ENCODE results near the gene ZNF518A. TPM values are rescaled to one million over a fixed set of nuclear protein-coding genes. Genes with fewer than 3 reads are reported as not detected.

The ZNF518A gene
- total RNA-seq, 1 donor: 13.4 TPM

DNA sequence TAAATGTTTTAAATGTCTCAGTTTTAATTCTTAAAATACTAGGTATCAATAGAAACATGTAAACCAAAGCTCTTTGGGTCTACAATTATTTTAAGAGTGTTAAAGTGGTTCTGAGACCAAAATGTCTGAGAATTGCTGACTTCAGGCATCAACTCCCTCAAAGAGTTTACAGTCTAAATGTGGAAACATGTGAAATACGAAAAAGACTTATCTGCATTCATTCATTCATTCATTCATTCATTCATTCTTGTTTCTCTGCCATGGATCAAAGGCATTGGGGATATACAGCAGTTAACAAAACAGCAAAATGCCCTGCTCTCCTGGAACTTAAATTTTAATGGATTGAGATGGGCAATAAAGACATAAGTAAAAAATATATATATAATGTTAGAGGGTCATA, 71.4 kb downstream of the ZNF518A start:
- H3K4me3 ChIP-seq (ENCODE audit: insufficient read depth, low read length): no peak overlapping the region
- H3K79me2 ChIP-seq (ENCODE audit: insufficient read depth, low read length): no peaks in the 10 kb centered on the region
- DNase-seq (ENCODE audit: insufficient read length, low spot score, missing footprints): no peak
- H3K36me3 ChIP-seq (ENCODE audit: insufficient read depth, low read length): no peaks in the 10 kb centered on the region
- no peak overlapping the region for H2AFZ ChIP-seq (ENCODE audit: low read length)
- no peaks in the 10 kb centered on the region for H4K20me1 ChIP-seq (ENCODE audit: insufficient read depth, low read length)
- H3K4me2 ChIP-seq (ENCODE audit: insufficient read depth, low read length): no peak overlapping the region
- no peaks in the 10 kb centered on the region for H3K9me3 ChIP-seq (ENCODE audit: low read depth, low read length)
- no peak overlapping the region for H3K27ac ChIP-seq (ENCODE audit: low read depth, low read length)
- H3K27me3 ChIP-seq (ENCODE audit: insufficient read depth, low read length): no peaks in the 10 kb centered on the region
- TF ChIP-seq, protein P1, sequence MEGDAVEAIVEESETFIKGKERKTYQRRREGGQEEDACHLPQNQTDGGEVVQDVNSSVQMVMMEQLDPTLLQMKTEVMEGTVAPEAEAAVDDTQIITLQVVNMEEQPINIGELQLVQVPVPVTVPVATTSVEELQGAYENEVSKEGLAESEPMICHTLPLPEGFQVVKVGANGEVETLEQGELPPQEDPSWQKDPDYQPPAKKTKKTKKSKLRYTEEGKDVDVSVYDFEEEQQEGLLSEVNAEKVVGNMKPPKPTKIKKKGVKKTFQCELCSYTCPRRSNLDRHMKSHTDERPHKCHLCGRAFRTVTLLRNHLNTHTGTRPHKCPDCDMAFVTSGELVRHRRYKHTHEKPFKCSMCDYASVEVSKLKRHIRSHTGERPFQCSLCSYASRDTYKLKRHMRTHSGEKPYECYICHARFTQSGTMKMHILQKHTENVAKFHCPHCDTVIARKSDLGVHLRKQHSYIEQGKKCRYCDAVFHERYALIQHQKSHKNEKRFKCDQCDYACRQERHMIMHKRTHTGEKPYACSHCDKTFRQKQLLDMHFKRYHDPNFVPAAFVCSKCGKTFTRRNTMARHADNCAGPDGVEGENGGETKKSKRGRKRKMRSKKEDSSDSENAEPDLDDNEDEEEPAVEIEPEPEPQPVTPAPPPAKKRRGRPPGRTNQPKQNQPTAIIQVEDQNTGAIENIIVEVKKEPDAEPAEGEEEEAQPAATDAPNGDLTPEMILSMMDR (IDR thresholded peaks at IDR 0.05; ENCODE audit: extremely low read depth, low read depth, low read length): no peak
- H3K4me1 ChIP-seq (ENCODE audit: insufficient read depth, low read length): no peaks in the 10 kb centered on the region

DNA sequence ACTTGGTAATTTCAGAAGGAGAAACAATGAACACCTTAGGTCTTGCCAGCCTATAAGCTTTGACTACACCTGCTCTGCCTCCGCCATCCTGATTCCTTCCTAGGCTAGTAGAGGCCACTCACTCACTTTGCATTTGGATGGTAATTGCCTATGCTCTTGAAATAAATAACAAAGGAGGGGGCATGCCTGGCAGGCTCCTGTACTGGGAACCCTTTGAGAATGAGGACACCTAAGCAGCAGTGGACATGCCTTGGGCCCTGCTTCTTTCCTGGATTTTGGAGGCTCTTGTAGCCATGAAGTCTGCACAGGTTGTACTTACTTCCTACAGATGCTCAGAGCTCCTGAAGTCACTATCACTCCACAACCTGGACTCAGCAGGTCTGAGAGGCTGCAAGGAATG, 75.5 kb downstream of the ZNF518A start:
- H3K4me2 ChIP-seq (ENCODE audit: insufficient read depth, low read length): no peak overlapping the region
- DNase-seq (ENCODE audit: insufficient read length, low spot score, missing footprints): no peak
- H3K27ac ChIP-seq (ENCODE audit: low read depth, low read length): no peak overlapping the region
- no peak overlapping the region for H3K4me3 ChIP-seq (ENCODE audit: insufficient read depth, low read length)
- H3K4me1 ChIP-seq (ENCODE audit: insufficient read depth, low read length): no peaks in the 10 kb centered on the region
- TF ChIP-seq, protein P1 (IDR thresholded peaks at IDR 0.05; ENCODE audit: extremely low read depth, low read depth, low read length): no peak
- H3K79me2 ChIP-seq (ENCODE audit: insufficient read depth, low read length): no peaks in the 10 kb centered on the region
- no peaks in the 10 kb centered on the region for H3K9me3 ChIP-seq (ENCODE audit: low read depth, low read length)
- no peaks in the 10 kb centered on the region for H3K36me3 ChIP-seq (ENCODE audit: insufficient read depth, low read length)
- no peaks in the 10 kb centered on the region for H4K20me1 ChIP-seq (ENCODE audit: insufficient read depth, low read length)
- H2AFZ ChIP-seq (ENCODE audit: low read length): no peak overlapping the region
- H3K27me3 ChIP-seq (ENCODE audit: insufficient read depth, low read length): no peaks in the 10 kb centered on the region

DNA sequence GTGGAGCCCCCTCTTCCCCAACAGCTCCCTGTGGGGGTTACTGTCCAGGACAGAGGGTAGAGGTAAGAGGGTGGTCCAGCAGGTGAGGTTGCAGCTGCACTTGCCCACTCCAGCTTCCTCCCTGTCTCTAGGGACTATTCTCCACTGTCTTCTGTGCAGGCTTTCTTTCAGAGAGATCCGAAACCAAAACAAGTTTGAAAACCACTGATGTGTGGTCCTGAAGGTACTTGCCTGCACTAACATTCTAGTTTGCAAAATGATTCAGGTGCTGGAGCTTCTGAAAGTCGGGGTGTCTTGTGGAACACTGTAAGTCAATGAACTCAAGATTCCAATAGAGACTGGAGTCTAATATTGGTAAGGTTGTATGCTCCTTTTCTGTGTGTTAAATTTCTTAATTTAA, 78.2 kb downstream of the ZNF518A start:
- no peaks in the 10 kb centered on the region for H3K27me3 ChIP-seq (ENCODE audit: insufficient read depth, low read length)
- TF ChIP-seq, protein P1 (IDR thresholded peaks at IDR 0.05; ENCODE audit: extremely low read depth, low read depth, low read length): no peak

GRCh38 chr10:96208946-96209345, 78.8 kb downstream of the ZNF518A start:
- Histone ChIP-seq H3K4me2 (ENCODE audit: insufficient read depth, low read length) (no peak overlapping the region), H3K4me1 (ENCODE audit: insufficient read depth, low read length) (no peaks in the 10 kb centered on the region), H3K79me2 (ENCODE audit: insufficient read depth, low read length) (no peaks in the 10 kb centered on the region), H3K36me3 (ENCODE audit: insufficient read depth, low read length) (no peaks in the 10 kb centered on the region), H2AFZ (ENCODE audit: low read length) (no peak overlapping the region), H3K4me3 (ENCODE audit: insufficient read depth, low read length) (no peak overlapping the region), H4K20me1 (ENCODE audit: insufficient read depth, low read length) (no peaks in the 10 kb centered on the region), H3K27me3 (ENCODE audit: insufficient read depth, low read length) (no peaks in the 10 kb centered on the region), H3K27ac (ENCODE audit: low read depth, low read length) (no peak overlapping the region), H3K9me3 (ENCODE audit: low read depth, low read length) (no peaks in the 10 kb centered on the region)
- no peak for DNase-seq (ENCODE audit: insufficient read length, low spot score, missing footprints)
- TF ChIP-seq, protein P1 (IDR thresholded peaks at IDR 0.05; ENCODE audit: extremely low read depth, low read depth, low read length): no peak

More for the DNA sequence above, 78.2 kb downstream of the ZNF518A start:
- no peak overlapping the region for H3K4me3 ChIP-seq (ENCODE audit: insufficient read depth, low read length)
- DNase-seq (ENCODE audit: insufficient read length, low spot score, missing footprints): no peak
- no peak overlapping the region for H3K27ac ChIP-seq (ENCODE audit: low read depth, low read length)
- no peaks in the 10 kb centered on the region for H3K4me1 ChIP-seq (ENCODE audit: insufficient read depth, low read length)
- no peaks in the 10 kb centered on the region for H3K9me3 ChIP-seq (ENCODE audit: low read depth, low read length)
- H4K20me1 ChIP-seq (ENCODE audit: insufficient read depth, low read length): no peaks in the 10 kb centered on the region
- H3K79me2 ChIP-seq (ENCODE audit: insufficient read depth, low read length): no peaks in the 10 kb centered on the region
- no peak overlapping the region for H2AFZ ChIP-seq (ENCODE audit: low read length)
- no peak overlapping the region for H3K4me2 ChIP-seq (ENCODE audit: insufficient read depth, low read length)
- H3K36me3 ChIP-seq (ENCODE audit: insufficient read depth, low read length): no peaks in the 10 kb centered on the region
